IMR-90 (cell line): ENCODE results near the gene CCL4. TPM values are rescaled to one million over a fixed set of nuclear protein-coding genes. Genes with fewer than 3 reads are reported as not detected.

Experiments
- ATAC-seq: fragments of 200-7000 bp; cut with Tn5 transposase; 2 replicates; pipeline ENCODE4 v1.9.1; 2020; ENCODE audit warnings: low read depth, mild to moderate bottlenecking, moderate library complexity
- BruUV-seq: library from RNA; stranded (reverse); fragments of 400-500 nt; replicated peaks from 2 replicates; lab custom pipeline; 2021; lab: Mats Ljungman, UMichigan
- CTCF ChIA-PET: fragments of 300-600 bp; formaldehyde crosslinking; extraction: SDS; loops from one replicate; lab custom pipeline; 2021; ENCODE audit warnings: antibody characterized with exemption; lab: Yijun Ruan, JAX
- POLR2A ChIA-PET: fragments of 300-600 bp; sonication (Branson Sonifier 250); formaldehyde crosslinking; loops from one replicate; lab custom pipeline; 2022; ENCODE audit warnings: antibody characterized with exemption; ENCODE audit not compliant: unreplicated experiment; lab: Charles Lee
- DNase-seq: peaks from one replicate; pipeline ENCODE4 v3.0.0; 2013
- H2AFZ ChIP-seq: replicated peaks from 2 replicates; pipeline ENCODE3; 2013; ENCODE audit warnings: low read length, mild to moderate bottlenecking; ENCODE audit not compliant: poor library complexity
- H2AK5ac ChIP-seq: 2 replicates; pipeline ENCODE4 v1.6.1; 2013; ENCODE audit warnings: low read depth, low read length, inconsistent platforms
- H2AK9ac ChIP-seq: replicated peaks from 2 replicates; pipeline ENCODE3; 2013; ENCODE audit warnings: mild to moderate bottlenecking, low read depth, low read length, moderate library complexity; ENCODE audit not compliant: poor library complexity
- H2BK120ac ChIP-seq: 2 replicates; pipeline ENCODE4 v1.6.1; 2013; ENCODE audit warnings: low read depth, low read length, inconsistent platforms
- H2BK15ac ChIP-seq: 3 replicates; pipeline ENCODE4 v1.6.1; 2013; ENCODE audit warnings: low read depth, low read length, inconsistent platforms
- H2BK20ac ChIP-seq: 2 replicates; pipeline ENCODE4 v1.6.1; 2013; ENCODE audit warnings: low read depth, mild to moderate bottlenecking, inconsistent platforms, low read length, moderate library complexity
- H2BK5ac ChIP-seq: 2 replicates; pipeline ENCODE4 v1.6.1; 2013; ENCODE audit warnings: mild to moderate bottlenecking, low read depth, low read length, inconsistent platforms; ENCODE audit not compliant: poor library complexity, severe bottlenecking
- H3K14ac ChIP-seq: replicated peaks from 2 replicates; pipeline ENCODE4 v1.6.1; 2013; ENCODE audit warnings: low read depth, low read length, inconsistent platforms
- H3K18ac ChIP-seq: 2 replicates; pipeline ENCODE4 v1.6.1; 2013; ENCODE audit warnings: low read depth, low read length, control low read depth
- H3K23ac ChIP-seq: 2 replicates; pipeline ENCODE4 v1.6.1; 2013; ENCODE audit warnings: low read depth, low read length, inconsistent platforms
- H3K27ac ChIP-seq: 2 replicates; pipeline ENCODE4 v1.5.1; 2013; ENCODE audit warnings: mild to moderate bottlenecking, control low read depth, low read length; ENCODE audit not compliant: insufficient read depth
- H3K27me3 ChIP-seq: 2 replicates; pipeline ENCODE4 v1.6.1; 2013; ENCODE audit warnings: low read length; ENCODE audit not compliant: control insufficient read depth, insufficient read depth
- H3K36me3 ChIP-seq: 2 replicates; pipeline ENCODE4 v1.6.1; 2013; ENCODE audit warnings: low read length, mixed read lengths; ENCODE audit not compliant: control insufficient read depth, insufficient read depth
- H3K4ac ChIP-seq: 2 replicates; pipeline ENCODE4 v1.6.1; 2013; ENCODE audit warnings: low read depth, low read length, inconsistent platforms
- H3K4me1 ChIP-seq: 2 replicates; pipeline ENCODE4 v1.6.1; 2013; ENCODE audit warnings: low read length, mixed read lengths; ENCODE audit not compliant: control insufficient read depth, insufficient read depth
- H3K4me2 ChIP-seq: 2 replicates; pipeline ENCODE4 v1.6.1; 2013; ENCODE audit warnings: low read depth, mild to moderate bottlenecking, control low read depth, low read length, moderate library complexity
- H3K4me3 ChIP-seq: 2 replicates; pipeline ENCODE4 v1.5.1; 2013; ENCODE audit warnings: low read depth, mild to moderate bottlenecking, control low read depth, low read length, moderate library complexity; ENCODE audit not compliant: insufficient read depth
- H3K56ac ChIP-seq: 2 replicates; pipeline ENCODE4 v1.6.1; 2013; ENCODE audit warnings: low read length, inconsistent platforms; ENCODE audit not compliant: insufficient read depth; ENCODE audit errors: extremely low read depth
- H3K79me1 ChIP-seq, 2 experiments: 2 replicates each; pipeline ENCODE4 v1.6.1; 2013; ENCODE audit warnings: low read length in 2 of 2, inconsistent platforms in 1 of 2, low read depth in 1 of 2
- H3K9ac ChIP-seq: 2 replicates; pipeline ENCODE4 v1.6.1; 2013; ENCODE audit warnings: low read depth, low read length, control low read depth
- H3K9me1 ChIP-seq: 2 replicates; pipeline ENCODE4 v1.6.1; 2013; ENCODE audit warnings: low read length, inconsistent platforms; ENCODE audit not compliant: insufficient read depth
- H3K9me3 ChIP-seq: 2 replicates; pipeline ENCODE4 v1.6.1; 2013; ENCODE audit warnings: low read length; ENCODE audit not compliant: control insufficient read depth, insufficient read depth
- H4K20me1 ChIP-seq: 2 replicates; pipeline ENCODE4 v1.6.1; 2013; ENCODE audit warnings: low read length, inconsistent platforms; ENCODE audit not compliant: insufficient read depth
- H4K5ac ChIP-seq: 2 replicates; pipeline ENCODE4 v1.6.1; 2013; ENCODE audit warnings: mild to moderate bottlenecking, low read depth, low read length, control low read depth
- H4K8ac ChIP-seq, 2 experiments: 2 replicates each; pipeline ENCODE4 v1.6.1; 2013; ENCODE audit warnings: low read depth in 2 of 2, low read length in 2 of 2, control low read depth in 1 of 2, inconsistent platforms in 1 of 2
- H4K91ac ChIP-seq: 2 replicates; pipeline ENCODE4 v1.6.1; 2013; ENCODE audit warnings: low read depth, low read length, inconsistent platforms; ENCODE audit not compliant: insufficient read depth
- BHLHE40 ChIP-seq: fragments of 150-350 bp; IDR thresholded peaks from 2 replicates; pipeline ENCODE4 v1.6.1; 2016; ENCODE audit warnings: mild to moderate bottlenecking, low read depth, low read length
- CEBPB ChIP-seq: IDR thresholded peaks from 2 replicates; pipeline ENCODE4 v1.6.1; 2012; ENCODE audit warnings: low read depth, low read length, improper control_type of control experiment
- CHD1 ChIP-seq: IDR thresholded peaks from 2 replicates; pipeline ENCODE4 v1.6.1; 2012; ENCODE audit warnings: low read depth, low read length, improper control_type of control experiment
- CTCF ChIP-seq: conservative IDR thresholded peaks from 2 replicates; pipeline ENCODE4 v1.5.1; 2012; ENCODE audit warnings: mild to moderate bottlenecking, low read depth, low read length, improper control_type of control experiment
- ELK1 ChIP-seq: fragments of 150-350 bp; IDR thresholded peaks from 2 replicates; pipeline ENCODE4 v1.6.1; 2016; ENCODE audit warnings: low read depth, mild to moderate bottlenecking, low read length, moderate library complexity, borderline replicate concordance
- FOS ChIP-seq: fragments of 150-350 bp; IDR thresholded peaks from 2 replicates; pipeline ENCODE4 v1.6.1; 2016; ENCODE audit warnings: low read depth, low read length
- MAFK ChIP-seq: IDR thresholded peaks from 2 replicates; pipeline ENCODE4 v1.6.1; 2012; ENCODE audit warnings: low read depth, low read length, improper control_type of control experiment
- MAZ ChIP-seq: IDR thresholded peaks from 2 replicates; pipeline ENCODE4 v1.6.1; 2012; ENCODE audit warnings: low read depth, mild to moderate bottlenecking, low read length, improper control_type of control experiment, moderate library complexity, borderline replicate concordance
- MXI1 ChIP-seq: IDR thresholded peaks from 2 replicates; pipeline ENCODE4 v1.6.1; 2012; ENCODE audit warnings: low read depth, mild to moderate bottlenecking, low read length, moderate library complexity, borderline replicate concordance
- NFE2L2 ChIP-seq: fragments of 150-350 bp; IDR thresholded peaks from 2 replicates; pipeline ENCODE4 v1.6.1; 2016; ENCODE audit warnings: low read depth, mild to moderate bottlenecking, low read length
- POLR2A ChIP-seq: IDR thresholded peaks from 2 replicates; pipeline ENCODE4 v1.6.1; 2012; ENCODE audit warnings: mild to moderate bottlenecking, low read depth, low read length
- RAD21 ChIP-seq: IDR thresholded peaks from 2 replicates; pipeline ENCODE4 v1.6.1; 2012; ENCODE audit warnings: low read length, improper control_type of control experiment
- RCOR1 ChIP-seq: IDR thresholded peaks from 2 replicates; pipeline ENCODE4 v1.6.1; 2012; ENCODE audit warnings: mild to moderate bottlenecking, low read length, improper control_type of control experiment; ENCODE audit not compliant: insufficient replicate concordance
- RFX5 ChIP-seq: IDR thresholded peaks from 2 replicates; pipeline ENCODE4 v1.8.0; 2012; ENCODE audit warnings: low read depth, mild to moderate bottlenecking, low read length, moderate library complexity
- SMC3 ChIP-seq: fragments of 150-350 bp; IDR thresholded peaks from 2 replicates; pipeline ENCODE4 v1.6.1; 2016; ENCODE audit warnings: low read depth, mild to moderate bottlenecking, antibody characterized with exemption, low read length, moderate library complexity
- USF2 ChIP-seq: fragments of 150-350 bp; IDR thresholded peaks from 2 replicates; pipeline ENCODE4 v1.6.1; 2017; ENCODE audit warnings: mild to moderate bottlenecking, antibody characterized with exemption, low read length, low read depth
- WGBS, 2 experiments: methylation state at CpG; one replicate each; pipeline versions ENCODE4 v1.1.5 to v1.1.7; 2013; ENCODE audit warnings: missing lambda C conversion rate in 2 of 2; ENCODE audit not compliant: insufficient read length in 1 of 2; ENCODE audit errors: extremely low coverage in 2 of 2; 5-methylcytosine and 5-hydroxymethylcytosine counted together
- dilution Hi-C: fragments of 300-500 bp; cut with HindIII; formaldehyde crosslinking; loops from one replicate; pipeline ENCODE4 v1.14.3; 2018; ENCODE audit warnings: low sequenced_read_pairs; ENCODE audit not compliant: unreplicated experiment
- in situ Hi-C: fragments of 300-500 bp; cut with MboI; formaldehyde crosslinking; loops from 3 replicates; pipeline ENCODE4 v1.14.3; 2019; ENCODE audit warnings: low sequenced_read_pairs, inconsistent platforms, mixed read lengths
- intact Hi-C: fragments of 100-400 bp; cut with micrococcal nuclease; formaldehyde crosslinking; loops from 2 replicates; pipeline ENCODE4 v1.10.0; 2022
- polyA plus RNA-seq, 3 experiments: library from polyadenylated mRNA; depleted of rRNA; stranded (reverse); fragments of >200 nt; gene quantifications; 2 replicates each; pipeline ENCODE4 v1.2.3, GENCODE V29; 2012; ENCODE audit warnings: low replicate concordance in 1 of 3
- total RNA-seq: library from RNA; depleted of rRNA; stranded (reverse); fragments of >200 nt; gene quantifications from 2 replicates; pipeline ENCODE4 v1.2.3, GENCODE V29; 2012

The CCL4 gene
- total and polyA plus RNA-seq, 2 of the 4 experiments (the other 2 are of a cell fraction): not detected

- 31% methylated on average over 6 of the region's 11 CpGs; no CpG with 5 or more reads in 1 of the 2 experiments for WGBS, 2 experiments
- Histone ChIP-seq H4K20me1 (no peaks in the 10 kb centered on the region), H3K18ac (no peak overlapping the region), H3K36me3 (no peaks in the 10 kb centered on the region), H4K5ac (no peak overlapping the region), H3K4me1 (no peaks in the 10 kb centered on the region), H3K9me1 (no peaks in the 10 kb centered on the region), H2AK9ac (no peak overlapping the region), H3K9me3 (no peaks in the 10 kb centered on the region), H2AFZ (no peak overlapping the region), H3K56ac (no peak overlapping the region), H3K27ac (no peak overlapping the region), H4K8ac (no peak overlapping the region), H3K23ac (no peak overlapping the region), H2AK5ac (no peak overlapping the region), H3K79me1 (no peaks in the 10 kb centered on the region), H3K4me2 (no peak overlapping the region), H3K4ac (no peak overlapping the region), H3K4me3 (no peak overlapping the region), H4K91ac (no peak overlapping the region), H2BK20ac (no peak overlapping the region), H3K14ac (no peak overlapping the region), H3K9ac (no peak overlapping the region), H2BK120ac (no peak overlapping the region), H3K27me3 (peaks cover 1% of the 10 kb centered on the region), H2BK15ac (no peak overlapping the region), H2BK5ac (no peak overlapping the region)
- TF ChIP-seq MXI1 (no peak), SMC3 (no peak), ELK1 (no peak), NFE2L2 (no peak), CEBPB (no peak), POLR2A (no peak), RCOR1 (no peak), MAZ (no peak), CHD1 (no peak), MAFK (no peak), RFX5 (no peak), BHLHE40 (no peak), RAD21 (no peak), USF2 (no peak), CTCF (no peak), FOS (no peak)
- ChIA-PET CTCF (interaction anchor here (0.8 to 2.5 kb wide), 4 partner anchors 10 to 178 kb away, joined by 4 to 14 read pairs (median 5); no protein-coding TSS in a partner anchor), POLR2A (no interaction called here)
- no TSS peak for BruUV-seq
- DNase-seq (peak; percentile 33), ATAC-seq (peak; percentile 69)
- dilution Hi-C loops: no loop called here
- intact Hi-C loops: loop anchor here (1.0 to 10.0 kb wide), 3 partner anchors 53 to 180 kb away; partner anchors contain the start of gene CCL18
- in situ Hi-C loops: loop anchor here (5.0 kb wide), 1 partner anchor 177 kb away; no protein-coding TSS in a partner anchor
Observed at GRCh38 chr17:36149296-36149820, 45.7 kb downstream of the CCL4 start.
